ENCODE data around the gene TTC36.

Gene TTC36

GRCh38 chr11:118524757-118525470, 2.4 kb upstream of the TTC36 start:
- Histone ChIP-seq H3K79me2 (ENCODE audit: control insufficient read depth, low read length) (no peaks in the 10 kb centered on the region), H3K4me3 (ENCODE audit: low read length) (no peak overlapping the region), H3K4me2 (ENCODE audit: low read length) (no peak overlapping the region), H3K9me2 (replicated peaks; ENCODE audit: control insufficient read depth, low read length) (no peaks in the 10 kb centered on the region), H3F3A (ENCODE audit: control insufficient read depth, insufficient read depth) (peaks cover 20% of the 10 kb centered on the region), H4K20me1 (ENCODE audit: control insufficient read depth, insufficient read depth, low read depth, low read length) (no peaks in the 10 kb centered on the region), H3K4me1 (ENCODE audit: control insufficient read depth, low read length) (peaks cover 4% of the 10 kb centered on the region), H3K27me3 (ENCODE audit: control insufficient read depth, low read length) (no peaks in the 10 kb centered on the region), H3K9me3 (ENCODE audit: control insufficient read depth, insufficient read depth, low read length) (no peaks in the 10 kb centered on the region), H3K36me3 (ENCODE audit: control insufficient read depth, low read length) (peaks cover 50% of the 10 kb centered on the region), H3K27ac (ENCODE audit: low read depth, low read length) (no peak overlapping the region)
- TF ChIP-seq CTCF (IDR thresholded peaks at IDR 0.05; ENCODE audit: low read depth, low read length, poor library complexity, severe bottlenecking): no peak
- no peak for TF ChIP-seq EZH2phosphoT487 (IDR thresholded peaks at IDR 0.05; ENCODE audit: borderline replicate concordance, low read length)

DNA sequence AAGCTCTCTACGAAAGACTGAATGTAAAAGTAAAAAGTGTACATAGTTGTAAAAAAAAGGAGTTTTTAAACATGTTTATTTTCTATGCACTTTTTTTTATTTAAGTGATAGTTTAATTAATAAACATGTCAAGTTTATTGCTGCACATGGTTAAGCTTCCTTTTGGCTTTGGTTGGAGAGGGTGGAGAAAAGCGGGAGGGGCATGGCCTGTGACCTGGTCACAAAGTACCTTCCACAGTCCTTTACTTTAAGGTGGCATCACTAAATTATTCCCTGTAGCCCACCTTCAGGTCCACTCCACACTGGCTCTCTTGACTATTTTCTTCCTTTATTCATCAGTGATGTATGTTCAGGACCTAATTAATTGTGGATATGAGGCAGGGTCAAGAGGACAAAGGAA, 586 bp upstream of the TTC36 start:
- no peaks in the 10 kb centered on the region for H3K9me3 ChIP-seq (ENCODE audit: control insufficient read depth, insufficient read depth, low read length)
- H3K27me3 ChIP-seq (ENCODE audit: control insufficient read depth, low read length): 0 out of 2 replicates have a peak, but pooled peaks cover 3% of the 10 kb centered on the region
- no peaks in the 10 kb centered on the region for H3K9me2 ChIP-seq (replicated peaks; ENCODE audit: control insufficient read depth, low read length)
- no peaks in the 10 kb centered on the region for H4K20me1 ChIP-seq (ENCODE audit: control insufficient read depth, insufficient read depth, low read depth, low read length)
- H3K4me2 ChIP-seq (ENCODE audit: low read length): no peak overlapping the region
- H3K79me2 ChIP-seq (ENCODE audit: control insufficient read depth, low read length): no peaks in the 10 kb centered on the region
- H3F3A ChIP-seq (ENCODE audit: control insufficient read depth, insufficient read depth): peaks cover 20% of the 10 kb centered on the region
- no peak overlapping the region for H3K27ac ChIP-seq (ENCODE audit: low read depth, low read length)
- H3K4me3 ChIP-seq (ENCODE audit: low read length): no peak overlapping the region
- no peak for TF ChIP-seq CTCF (IDR thresholded peaks at IDR 0.05; ENCODE audit: low read depth, low read length, poor library complexity, severe bottlenecking)
- TF ChIP-seq EZH2phosphoT487 (IDR thresholded peaks at IDR 0.05; ENCODE audit: borderline replicate concordance, low read length): no peak
- peaks cover 16% of the 10 kb centered on the region for H3K4me1 ChIP-seq (ENCODE audit: control insufficient read depth, low read length)
- peaks cover 32% of the 10 kb centered on the region for H3K36me3 ChIP-seq (ENCODE audit: control insufficient read depth, low read length)

DNA sequence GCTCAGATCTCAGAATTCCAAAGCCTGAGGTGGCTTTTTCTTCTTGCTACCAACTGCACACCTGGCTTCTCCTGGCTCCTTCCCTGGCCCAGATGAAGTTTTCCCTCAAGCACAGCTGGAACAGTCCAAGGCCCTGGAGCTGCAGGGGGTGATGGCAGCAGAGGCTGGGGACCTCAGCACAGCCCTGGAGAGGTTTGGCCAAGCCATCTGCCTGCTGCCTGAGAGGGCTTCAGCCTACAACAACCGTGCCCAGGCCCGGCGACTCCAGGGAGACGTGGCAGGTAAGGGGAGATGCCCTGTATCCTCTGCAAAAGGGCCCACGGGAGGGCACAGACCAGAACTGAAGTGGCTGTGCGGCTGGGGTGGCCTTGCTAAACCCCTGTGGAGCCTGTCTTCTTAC, 1.2 kb downstream of the TTC36 start:
- peaks cover 18% of the 10 kb centered on the region for H3K4me1 ChIP-seq (ENCODE audit: control insufficient read depth, low read length)
- H4K20me1 ChIP-seq (ENCODE audit: control insufficient read depth, insufficient read depth, low read depth, low read length): no peaks in the 10 kb centered on the region
- H3K27ac ChIP-seq (ENCODE audit: low read depth, low read length): no peak overlapping the region
- H3K36me3 ChIP-seq (ENCODE audit: control insufficient read depth, low read length): peaks cover 16% of the 10 kb centered on the region
- H3K79me2 ChIP-seq (ENCODE audit: control insufficient read depth, low read length): no peaks in the 10 kb centered on the region
- H3K9me2 ChIP-seq (replicated peaks; ENCODE audit: control insufficient read depth, low read length): no peaks in the 10 kb centered on the region
- H3F3A ChIP-seq (ENCODE audit: control insufficient read depth, insufficient read depth): peaks cover 20% of the 10 kb centered on the region
- 0 out of 2 replicates have a peak, but pooled peaks cover 3% of the 10 kb centered on the region for H3K27me3 ChIP-seq (ENCODE audit: control insufficient read depth, low read length)
- H3K4me3 ChIP-seq (ENCODE audit: low read length): no peak overlapping the region
- no peak for TF ChIP-seq EZH2phosphoT487 (IDR thresholded peaks at IDR 0.05; ENCODE audit: borderline replicate concordance, low read length)
- no peak for TF ChIP-seq CTCF (IDR thresholded peaks at IDR 0.05; ENCODE audit: low read depth, low read length, poor library complexity, severe bottlenecking)
- H3K4me2 ChIP-seq (ENCODE audit: low read length): no peak overlapping the region
- no peaks in the 10 kb centered on the region for H3K9me3 ChIP-seq (ENCODE audit: control insufficient read depth, insufficient read depth, low read length)

Measured in DOHH2 (cell line).